ENCODE data around the gene KIAA1328. TPM values are rescaled to one million over a fixed set of nuclear protein-coding genes. Genes with fewer than 3 reads are reported as not detected.

The KIAA1328 gene
- polyA plus RNA-seq, 1 donor (not counting 4 experiments of a cell fraction or from before 2014, with no cell fraction given) = 5.5 TPM

GRCh38 chr18:36917907-36918306 lies 89.0 kb downstream of the KIAA1328 start:
- FAIRE-seq (no peak), DNase-seq (ENCODE audit: low read depth, low spot score) (no peak)
- Histone ChIP-seq H3K4me2 (ENCODE audit: control insufficient read depth, extremely low read depth, insufficient read depth, low read depth, low read length) (no peak overlapping the region), H2AFZ (ENCODE audit: control insufficient read depth, low read length) (no peak overlapping the region), H4K20me1 (ENCODE audit: control insufficient read depth, extremely low read depth, insufficient read depth, low read length) (no peaks in the 10 kb centered on the region), H3K27ac (ENCODE audit: control insufficient read depth, insufficient read depth, low read length) (no peak overlapping the region), H3K79me2 (ENCODE audit: control insufficient read depth, insufficient read depth, low read length) (no peaks in the 10 kb centered on the region), H3K4me3 (ENCODE audit: control insufficient read depth in 2 of 3, extremely low read depth in 1 of 3, insufficient read depth in 2 of 3, low read depth in 1 of 3, low read length in 3 of 3) (no peak overlapping the region), H3K36me3 (ENCODE audit: control insufficient read depth in 2 of 2, extremely low read depth in 1 of 2, insufficient read depth in 2 of 2, low read length in 2 of 2) (no peaks in the 10 kb centered on the region), H3K27me3 (ENCODE audit: control insufficient read depth, extremely low read depth, insufficient read depth, low read length) (no peaks in the 10 kb centered on the region), H3K9ac (ENCODE audit: control insufficient read depth, extremely low read depth, insufficient read depth, low read length) (no peak overlapping the region), H3K9me3 (ENCODE audit: control insufficient read depth, low read depth, low read length) (no peaks in the 10 kb centered on the region), H3K4me1 (ENCODE audit: control insufficient read depth, extremely low read depth, insufficient read depth, low read length) (no peaks in the 10 kb centered on the region), H3K9me1 (ENCODE audit: control insufficient read depth, extremely low read depth, insufficient read depth, low read length) (no peaks in the 10 kb centered on the region)
- no peak for TF ChIP-seq CTCF (optimal IDR thresholded peaks at IDR 0.05 in 1 of 3, IDR thresholded peaks at IDR 0.05 in 1 of 3, conservative IDR thresholded peaks at IDR 0.05 in 1 of 3; ENCODE audit: extremely low read depth in 1 of 3, insufficient read depth in 2 of 3, low read length in 3 of 3)
- TF ChIP-seq EZH2 (IDR thresholded peaks at IDR 0.05; ENCODE audit: low read length) = no peak
- dilution Hi-C loops (cut with MboI; ENCODE audit: extremely low pct_ligation_motif_present, low sequenced_read_pairs) = no loop called here

- no peaks in the 10 kb centered on the region for H3K27me3 ChIP-seq (ENCODE audit: control insufficient read depth, extremely low read depth, insufficient read depth, low read length)
- dilution Hi-C loops (cut with MboI; ENCODE audit: extremely low pct_ligation_motif_present, low sequenced_read_pairs) = no loop called here
- no peak overlapping the region for H3K27ac ChIP-seq (ENCODE audit: control insufficient read depth, insufficient read depth, low read length)
- no peak overlapping the region for H3K4me2 ChIP-seq (ENCODE audit: control insufficient read depth, extremely low read depth, insufficient read depth, low read depth, low read length)
- no peak for DNase-seq (ENCODE audit: low read depth, low spot score)
- no peak overlapping the region for H3K9ac ChIP-seq (ENCODE audit: control insufficient read depth, extremely low read depth, insufficient read depth, low read length)
- H3K9me1 ChIP-seq (ENCODE audit: control insufficient read depth, extremely low read depth, insufficient read depth, low read length) = no peaks in the 10 kb centered on the region
- H3K79me2 ChIP-seq (ENCODE audit: control insufficient read depth, insufficient read depth, low read length) = no peaks in the 10 kb centered on the region
- no peaks in the 10 kb centered on the region for H3K4me1 ChIP-seq (ENCODE audit: control insufficient read depth, extremely low read depth, insufficient read depth, low read length)
- no peaks in the 10 kb centered on the region for H4K20me1 ChIP-seq (ENCODE audit: control insufficient read depth, extremely low read depth, insufficient read depth, low read length)
- H3K9me3 ChIP-seq (ENCODE audit: control insufficient read depth, low read depth, low read length) = no peaks in the 10 kb centered on the region
- H3K4me3 ChIP-seq (ENCODE audit: control insufficient read depth in 2 of 3, extremely low read depth in 1 of 3, insufficient read depth in 2 of 3, low read depth in 1 of 3, low read length in 3 of 3) = no peak overlapping the region
- no peak overlapping the region for H2AFZ ChIP-seq (ENCODE audit: control insufficient read depth, low read length)
- TF ChIP-seq EZH2 (IDR thresholded peaks at IDR 0.05; ENCODE audit: low read length) (no peak), CTCF (optimal IDR thresholded peaks at IDR 0.05 in 1 of 3, IDR thresholded peaks at IDR 0.05 in 1 of 3, conservative IDR thresholded peaks at IDR 0.05 in 1 of 3; ENCODE audit: extremely low read depth in 1 of 3, insufficient read depth in 2 of 3, low read length in 3 of 3) (no peak)
- no peak for FAIRE-seq
- no peaks in the 10 kb centered on the region for H3K36me3 ChIP-seq (ENCODE audit: control insufficient read depth in 2 of 2, extremely low read depth in 1 of 2, insufficient read depth in 2 of 2, low read length in 2 of 2)
Observed at GRCh38 chr18:36929601-36930000, 100.7 kb downstream of the KIAA1328 start.
